GM12891 (cell line): Measurements from ENCODE around the gene ABCA12.

Experiments used
- POLR2A ChIP-seq: IDR thresholded peaks from 2 replicates; pipeline ENCODE4 v1.6.1; 2011; ENCODE audit warnings: low read depth, low read length, control low read depth
- POLR2AphosphoS5 ChIP-seq: IDR thresholded peaks from 2 replicates; pipeline ENCODE4 v1.6.1; 2011; ENCODE audit warnings: low read depth, low read length, control low read depth
- TAF1 ChIP-seq: IDR thresholded peaks from 2 replicates; pipeline ENCODE4 v1.6.1; 2011; ENCODE audit warnings: low read depth, low read length, control low read depth

- TF ChIP-seq POLR2A (no peak), POLR2AphosphoS5 (no peak), TAF1 (no peak)
These were observed 54.3 kb downstream of the ABCA12 start for GRCh38 chr2:215084080-215084479.
